Adrenal gland (tissue), 12 donors: Measurements from ENCODE around the gene RPL13. TPM values are rescaled to one million over a fixed set of nuclear protein-coding genes. Genes with fewer than 3 reads are reported as not detected.

Experiments
- DNase-seq, 7 donors: peaks; one replicate each; pipeline ENCODE4 v3.0.0-alpha.2; 2019 to 2020
- H3K27ac ChIP-seq, 5 donors: fragments of 200-600 bp; sonication (generic) in 4 of 5; 1 replicate in 3 of 5; 2 replicates in 2 of 5; pipeline versions ENCODE4 v1.5.1 to v1.8.0; 2016 to 2020; ENCODE audit warnings: mild to moderate bottlenecking in 1 of 5
- H3K27me3 ChIP-seq: fragments of 200-600 bp; 2 replicates; pipeline ENCODE4 v1.8.0; 2021
- H3K36me3 ChIP-seq, 2 donors: fragments of 200-600 bp; replicated peaks in 1 of 2; 1 replicate in 1 of 2; 2 replicates in 1 of 2; pipeline versions ENCODE4 v1.5.1 to v1.8.0; 2018 to 2022
- H3K4me1 ChIP-seq, 2 donors: fragments of 200-600 bp; replicated peaks in 1 of 2; 1 replicate in 1 of 2; 2 replicates in 1 of 2; pipeline versions ENCODE4 v1.5.1 to v1.8.0; 2018 to 2021
- H3K4me3 ChIP-seq, 4 donors: fragments of 200-600 bp; sonication (generic) in 3 of 4; one replicate each; pipeline ENCODE4 v1.5.1; 2016 to 2018
- H3K9me3 ChIP-seq, 3 donors: fragments of 200-600 bp; sonication (generic) in 1 of 3; replicated peaks in 1 of 3; 1 replicate in 2 of 3; 2 replicates in 1 of 3; pipeline versions ENCODE4 v1.5.1 to v1.8.0; 2016 to 2021
- CTCF ChIP-seq, 6 experiments: fragments of 450-650 bp in 4 of 6; fragments of 200-600 bp in 2 of 6; sonication (generic) in 1 of 6; IDR thresholded peaks; 1 replicate in 5 of 6; 2 replicates in 1 of 6; pipeline versions ENCODE4 v1.5.1 to v1.8.0; 2016 to 2021; ENCODE audit warnings: antibody characterized with exemption in 6 of 6, mild to moderate bottlenecking in 2 of 6, moderate library complexity in 1 of 6
- POLR2A ChIP-seq, 2 donors: fragments of 450-650 bp; IDR thresholded peaks; one replicate each; pipeline ENCODE4 v1.6.1; 2017; ENCODE audit warnings: antibody characterized with exemption in 2 of 2, mild to moderate bottlenecking in 2 of 2, moderate library complexity in 1 of 2
- WGBS, 4 donors: extraction: QIAGEN DNeasy Blood & Tissue Kit in 2 of 4; methylation state at CpG; one replicate each; pipeline versions ENCODE4 v1.1.5 to v1.1.7; 2013 to 2017; 5-methylcytosine and 5-hydroxymethylcytosine counted together
- intact Hi-C, 2 donors: fragments of 100-400 bp; cut with DNase I; formaldehyde crosslinking; loops; one replicate each; pipeline versions ENCODE4 v1.14.1 to v1.15.0; 2022 to 2023
- polyA plus RNA-seq, 3 donors: library from polyadenylated mRNA; stranded (reverse); fragments of 200-250 nt in 2 of 3; fragments of 350-450 nt in 1 of 3; fragmentation: Illumina TruSeq in 1 of 3; extraction: RNeasy Lipid Tissue Mini Kit (QIAGEN cat#74804) in 1 of 3; gene quantifications; one replicate each; pipeline ENCODE4 v1.2.3, GENCODE V29; 2013 to 2014
- small RNA-seq, 2 donors: library from RNA; depleted of rRNA; stranded (forward); fragments of <200 nt; gene quantifications; one replicate each; pipeline ENCODE3, GENCODE V24; 2016
- total RNA-seq, 9 donors: library from RNA; depleted of rRNA in 4 of 9; stranded (reverse); fragments of >200 nt in 4 of 9; fragments of 120-200 nt in 1 of 9; fragmentation: NEBNext Ultra II Directional in 1 of 9; extraction: Animal tissue kit (Norgen Biotek cat#: 25700) in 1 of 9; gene quantifications; one replicate each; pipeline versions ENCODE4 v1.1.0 to v1.2.4, GENCODE V29; 2013 to 2023
- donor health status: healthy with polysubstance abuse.
- donor health status: Bipolar disorder and iron deficiency.
- donor health status: DM: yes; HTN: yes; CAD: no.
- donor health status: DM: no; HTN: no; CAD: no.
- donor health status: DM: no; HTN: no; CAD: no.
- donor health status: DM: yes; HTN: yes; CAD: no.

The RPL13 gene
- total and polyA plus RNA-seq, 12 donors = 893 to 12,881 (median 3,471) TPM

GRCh38 chr16:89613954-89614459 lies 53.5 kb downstream of the RPL13 start:
- H3K27me3 ChIP-seq = peaks cover 5% of the 10 kb centered on the region
- no peaks in the 10 kb centered on the region for H3K4me1 ChIP-seq
- 81 to 92% (median 84%) methylated on average over 8 to 22 of the region's 22 CpGs for WGBS, 4 donors
- intact Hi-C loops = no loop called here
- TF ChIP-seq POLR2A (IDR thresholded peaks at IDR 0.05) (no peak), CTCF (IDR thresholded peaks at IDR 0.05) (no peak)
- DNase-seq = no peak
- H3K4me3 ChIP-seq = no peak overlapping the region
- H3K36me3 ChIP-seq = no peaks in the 10 kb centered on the region
- H3K9me3 ChIP-seq = no peaks in the 10 kb centered on the region
- H3K27ac ChIP-seq = no peak overlapping the region

Small RNAs within 50 kb of the gene (small RNA-seq; reads per million reads assigned to genes)
- 0 reads per million in 2 donors for gene SNORD68

Other genes with a start within 250 kb of the RPL13 start
- 100 to 1,000 TPM in 3 of 9 donors, 10 to 100 TPM in 6; 29.7 to 127 (median 83.5) TPM for gene ANKRD11, start 70.1 kb upstream of the RPL13 start, total RNA-seq
- gene ANKRD11, start 70.1 kb upstream of the RPL13 start, polyA plus RNA-seq = 100 to 1,000 TPM in 1 of 3 donors, 10 to 100 TPM in 2; 56.3 to 125 (median 76.6) TPM
- 100 to 1,000 TPM in 8 of 9 donors, 10 to 100 TPM in 1; 91.0 to 246 (median 138) TPM for gene SPG7, start 52.3 kb upstream of the RPL13 start, total RNA-seq
- gene SPG7, start 52.3 kb upstream of the RPL13 start, polyA plus RNA-seq = 100 to 1,000 TPM in 2 of 3 donors, 10 to 100 TPM in 1; 57.1 to 250 (median 247) TPM
- 1 to 10 TPM in 2 of 9 donors, under 1 TPM in 4, not detected in 3; 0.15 to 1.8 (median 0.45) TPM for gene CPNE7, start 15.1 kb downstream of the RPL13 start, total RNA-seq
- 1 to 10 TPM in 1 of 3 donors, under 1 TPM in 2; 0.35 to 6.8 (median 0.94) TPM for gene CPNE7, start 15.1 kb downstream of the RPL13 start, polyA plus RNA-seq
- gene DPEP1, start 53.0 kb downstream of the RPL13 start, total RNA-seq = 10 to 100 TPM in 1 of 9 donors, 1 to 10 TPM in 7, under 1 TPM in 1; 0.44 to 27.3 (median 5.0) TPM
- gene DPEP1, start 53.0 kb downstream of the RPL13 start, polyA plus RNA-seq = 1 to 10 TPM in 1 of 3 donors, under 1 TPM in 2; 0.60 to 4.1 (median 0.88) TPM
- gene CHMP1A, start 97.0 kb downstream of the RPL13 start, total RNA-seq = 10 to 100 TPM; 50.7 to 100.0 (median 64.4) TPM
- 10 to 100 TPM; 32.5 to 91.5 (median 79.0) TPM for gene CHMP1A, start 97.0 kb downstream of the RPL13 start, polyA plus RNA-seq
- gene SPATA33, start 97.2 kb downstream of the RPL13 start, total RNA-seq = 1 to 10 TPM; 1.9 to 7.5 (median 4.1) TPM
- 10 to 100 TPM in 1 of 3 donors, 1 to 10 TPM in 2; 5.1 to 13.5 (median 6.5) TPM for gene SPATA33, start 97.2 kb downstream of the RPL13 start, polyA plus RNA-seq
- gene CDK10, start 126.0 kb downstream of the RPL13 start, total RNA-seq = 100 to 1,000 TPM in 1 of 9 donors, 10 to 100 TPM in 8; 31.5 to 127 (median 62.1) TPM
- 100 to 1,000 TPM in 2 of 3 donors, 10 to 100 TPM in 1; 29.5 to 289 (median 159) TPM for gene CDK10, start 126.0 kb downstream of the RPL13 start, polyA plus RNA-seq
- 10 to 100 TPM in 5 of 9 donors, 1 to 10 TPM in 4; 3.0 to 29.4 (median 10.4) TPM for gene SPATA2L, start 141.0 kb downstream of the RPL13 start, total RNA-seq
- gene SPATA2L, start 141.0 kb downstream of the RPL13 start, polyA plus RNA-seq = 10 to 100 TPM in 2 of 3 donors, under 1 TPM in 1; 0.20 to 17.5 (median 17.4) TPM
- gene VPS9D1, start 160.2 kb downstream of the RPL13 start, total RNA-seq = 10 to 100 TPM in 8 of 9 donors, 1 to 10 TPM in 1; 7.2 to 39.5 (median 23.2) TPM
- gene VPS9D1, start 160.2 kb downstream of the RPL13 start, polyA plus RNA-seq = 100 to 1,000 TPM in 1 of 3 donors, 10 to 100 TPM in 1, 1 to 10 TPM in 1; 3.9 to 102 (median 62.3) TPM
- 10 to 100 TPM; 11.8 to 35.0 (median 21.8) TPM for gene ZNF276, start 160.9 kb downstream of the RPL13 start, total RNA-seq
- gene ZNF276, start 160.9 kb downstream of the RPL13 start, polyA plus RNA-seq = 10 to 100 TPM in 2 of 3 donors, 1 to 10 TPM in 1; 9.3 to 84.5 (median 76.0) TPM